H9 (cell line): ENCODE results near the gene SLC23A3. TPM values are rescaled to one million over a fixed set of nuclear protein-coding genes. Genes with fewer than 3 reads are reported as not detected.

Experiments
- DNase-seq: peaks from one replicate; pipeline ENCODE4 v3.0.0-alpha.2; 2017
- H2AFZ ChIP-seq: one replicate; pipeline ENCODE4 v1.6.1; 2013; ENCODE audit warnings: mild to moderate bottlenecking, low read length, control low read depth, moderate library complexity
- H2AK5ac ChIP-seq: 2 replicates; pipeline ENCODE4 v1.6.1; 2013; ENCODE audit warnings: low read length, control low read depth, mixed read lengths; ENCODE audit not compliant: insufficient read length
- H2BK120ac ChIP-seq: one replicate; pipeline ENCODE4 v1.6.1; 2013; ENCODE audit warnings: low read depth, mild to moderate bottlenecking, low read length, control low read depth, inconsistent platforms; ENCODE audit not compliant: poor library complexity, severe bottlenecking
- H2BK12ac ChIP-seq: 2 replicates; pipeline ENCODE4 v1.6.1; 2013; ENCODE audit warnings: low read length, control low read depth, mixed read lengths, low read depth; ENCODE audit not compliant: insufficient read length
- H2BK15ac ChIP-seq: 2 replicates; pipeline ENCODE4 v1.6.1; 2013; ENCODE audit warnings: low read depth, low read length, control low read depth
- H2BK20ac ChIP-seq: one replicate; pipeline ENCODE4 v1.6.1; 2013; ENCODE audit warnings: low read depth, mild to moderate bottlenecking, low read length, control low read depth, inconsistent platforms; ENCODE audit not compliant: poor library complexity, severe bottlenecking
- H2BK5ac ChIP-seq: 2 replicates; pipeline ENCODE4 v1.6.1; 2013; ENCODE audit warnings: low read length, control low read depth, mixed read lengths; ENCODE audit not compliant: insufficient read length
- H3K14ac ChIP-seq: 2 replicates; pipeline ENCODE4 v1.6.1; 2013; ENCODE audit warnings: low read length, control low read depth; ENCODE audit not compliant: insufficient read depth
- H3K18ac ChIP-seq: 2 replicates; pipeline ENCODE4 v1.6.1; 2013; ENCODE audit warnings: low read depth, mild to moderate bottlenecking, mixed read lengths, low read length, control low read depth; ENCODE audit not compliant: insufficient read length
- H3K23ac ChIP-seq: 2 replicates; pipeline ENCODE4 v1.6.1; 2013; ENCODE audit warnings: low read length, control low read depth, mixed read lengths, low read depth; ENCODE audit not compliant: insufficient read length
- H3K23me2 ChIP-seq: 2 replicates; pipeline ENCODE4 v1.6.1; 2013; ENCODE audit warnings: low read depth, mild to moderate bottlenecking, mixed read lengths, low read length, control low read depth; ENCODE audit not compliant: insufficient read length, poor library complexity, severe bottlenecking
- H3K27ac ChIP-seq: 2 replicates; pipeline ENCODE4 v1.5.1; 2013; ENCODE audit warnings: low read length, control low read depth, mixed read lengths, low read depth; ENCODE audit not compliant: insufficient read length
- H3K27me3 ChIP-seq: 2 replicates; pipeline ENCODE4 v1.6.1; 2013; ENCODE audit warnings: low read length, control low read depth, inconsistent platforms; ENCODE audit not compliant: insufficient read depth
- H3K4ac ChIP-seq: 2 replicates; pipeline ENCODE4 v1.6.1; 2013; ENCODE audit warnings: low read depth, mild to moderate bottlenecking, control low read depth, inconsistent platforms, low read length, moderate library complexity
- H3K4me1 ChIP-seq: 2 replicates; pipeline ENCODE4 v1.6.1; 2013; ENCODE audit warnings: low read length, control low read depth, inconsistent platforms; ENCODE audit not compliant: insufficient read depth
- H3K4me2 ChIP-seq: 2 replicates; pipeline ENCODE4 v1.6.1; 2013; ENCODE audit warnings: low read length, control low read depth, mixed read lengths; ENCODE audit not compliant: insufficient read length, insufficient read depth
- H3K56ac ChIP-seq: 2 replicates; pipeline ENCODE4 v1.6.1; 2013; ENCODE audit warnings: low read depth, mild to moderate bottlenecking, mixed read lengths, low read length, control low read depth; ENCODE audit not compliant: insufficient read length
- H3K79me1 ChIP-seq: 2 replicates; pipeline ENCODE4 v1.6.1; 2013; ENCODE audit warnings: low read depth, mild to moderate bottlenecking, moderate library complexity, low read length, control low read depth, inconsistent platforms; ENCODE audit not compliant: insufficient read depth, poor library complexity, severe bottlenecking
- H3K79me2 ChIP-seq: 2 replicates; pipeline ENCODE4 v1.6.1; 2013; ENCODE audit warnings: low read length, control low read depth, inconsistent platforms; ENCODE audit not compliant: insufficient read depth
- H3K9ac ChIP-seq: 2 replicates; pipeline ENCODE4 v1.6.1; 2013; ENCODE audit warnings: low read length, control low read depth, mixed read lengths; ENCODE audit not compliant: insufficient read length; ENCODE audit errors: extremely low read depth
- H3K9me3 ChIP-seq: one replicate; pipeline ENCODE4 v1.6.1; 2013; ENCODE audit warnings: low read depth, low read length, inconsistent platforms; ENCODE audit not compliant: control insufficient read depth
- H3T11ph ChIP-seq: one replicate; pipeline ENCODE4 v1.6.1; 2013; ENCODE audit warnings: mild to moderate bottlenecking, low read length, control low read depth, inconsistent platforms
- H4K20me1 ChIP-seq: one replicate; pipeline ENCODE4 v1.6.1; 2013; ENCODE audit not compliant: control insufficient read depth, insufficient read length, insufficient read depth
- H4K5ac ChIP-seq: 2 replicates; pipeline ENCODE4 v1.6.1; 2013; ENCODE audit warnings: low read depth, mild to moderate bottlenecking, mixed read lengths, low read length, control low read depth; ENCODE audit not compliant: insufficient read length
- H4K8ac ChIP-seq: replicated peaks from 2 replicates; pipeline ENCODE4 v1.6.1; 2013; ENCODE audit warnings: low read length, control low read depth, mixed read lengths, low read depth; ENCODE audit not compliant: insufficient read length
- H4K91ac ChIP-seq: 2 replicates; pipeline ENCODE4 v1.6.1; 2013; ENCODE audit warnings: low read depth, mild to moderate bottlenecking, moderate library complexity, mixed read lengths, low read length, control low read depth; ENCODE audit not compliant: insufficient read length
- H3K27ac Mint-ChIP-seq, 3 experiments: 2 replicates in 2 of 3; 3 replicates in 1 of 3; pipeline ENCODE4 v1.8.0; 2020 to 2021; ENCODE audit warnings: mixed read lengths in 3 of 3, mild to moderate bottlenecking in 1 of 3, moderate library complexity in 1 of 3
- H3K27me3 Mint-ChIP-seq: 2 replicates; pipeline ENCODE4 v1.8.0; 2021; ENCODE audit warnings: low read depth, mild to moderate bottlenecking, moderate library complexity, mixed read lengths
- H3K36me3 Mint-ChIP-seq, 3 experiments: 2 replicates in 2 of 3; 3 replicates in 1 of 3; pipeline ENCODE4 v1.8.0; 2020 to 2021; ENCODE audit warnings: low read depth in 3 of 3, mixed read lengths in 3 of 3; ENCODE audit not compliant: insufficient read depth in 1 of 3
- H3K4me1 Mint-ChIP-seq, 2 experiments: 2 replicates each; pipeline ENCODE4 v1.8.0; 2020; ENCODE audit warnings: mixed read lengths in 2 of 2
- H3K4me3 Mint-ChIP-seq, 2 experiments: 2 replicates in 1 of 2; 3 replicates in 1 of 2; pipeline ENCODE4 v1.8.0; 2020 to 2021; ENCODE audit warnings: mild to moderate bottlenecking in 2 of 2, mixed read lengths in 2 of 2, moderate library complexity in 1 of 2
- H3K9me3 Mint-ChIP-seq, 2 experiments: 2 replicates in 1 of 2; 3 replicates in 1 of 2; pipeline ENCODE4 v1.8.0; 2020; ENCODE audit warnings: mild to moderate bottlenecking in 2 of 2, mixed read lengths in 2 of 2, moderate library complexity in 1 of 2
- CTCF ChIP-seq: fragments of 200-600 bp; sonication (generic); conservative IDR thresholded peaks from 3 replicates; pipeline ENCODE4 v1.8.0; 2021; ENCODE audit warnings: antibody characterized with exemption, mild to moderate bottlenecking
- WGBS: extraction: QIAGEN DNeasy Blood & Tissue Kit; methylation state at CpG from one replicate; pipeline ENCODE4 v1.1.7; 2013; ENCODE audit warnings: missing lambda C conversion rate, low lambda C conversion rate, mixed read lengths; ENCODE audit not compliant: insufficient read length; ENCODE audit errors: extremely low coverage; 5-methylcytosine and 5-hydroxymethylcytosine counted together
- total RNA-seq: library from RNA; stranded (reverse); gene quantifications from 2 replicates; pipeline ENCODE4 v1.2.1, GENCODE V29; 2021

SLC23A3 gene
- total RNA-seq, 1 experiment from 2014 or later, result 1.2 TPM

GRCh38 chr2:219116776-219117646 is 52.8 kb downstream of the SLC23A3 start:
- no peak overlapping the region for H2BK12ac ChIP-seq
- no peak overlapping the region for H4K8ac ChIP-seq
- no peak overlapping the region for H2BK20ac ChIP-seq
- no peaks in the 10 kb centered on the region for H3K79me1 ChIP-seq
- Mint-ChIP-seq H3K36me3 (no peaks in the 10 kb centered on the region), H3K27ac (peak overlapping the region in 2 of 3 experiments; percentile 15 to 44; a peak in 2 of 7 replicates), H3K9me3 (no peaks in the 10 kb centered on the region), H3K27me3 (no peaks in the 10 kb centered on the region), H3K4me1 (peaks cover 4 to 13% of the 10 kb centered on the region in 2 experiments; a peak in 2 of 4 replicates), H3K4me3 (no peak overlapping the region)
- no peak overlapping the region for H2AK5ac ChIP-seq
- no peak overlapping the region for H2AFZ ChIP-seq
- no peak overlapping the region for H3K18ac ChIP-seq
- H3K4me1 ChIP-seq, result no peaks in the 10 kb centered on the region
- H3K23me2 ChIP-seq, result no peaks in the 10 kb centered on the region
- H2BK120ac ChIP-seq, result no peak overlapping the region
- no peak overlapping the region for H3K23ac ChIP-seq
- no peak overlapping the region for H3K27ac ChIP-seq
- no peak overlapping the region for H3K4ac ChIP-seq
- no peaks in the 10 kb centered on the region for H3K27me3 ChIP-seq
- no peak overlapping the region for H2BK5ac ChIP-seq
- no peak overlapping the region for H4K91ac ChIP-seq
- no CpG with 5 or more reads among the region's 8 CpGs for WGBS
- no peak overlapping the region for H3K14ac ChIP-seq
- no peak for TF ChIP-seq CTCF
- no peaks in the 10 kb centered on the region for H3K79me2 ChIP-seq
- H3K9me3 ChIP-seq, result no peaks in the 10 kb centered on the region
- no peak overlapping the region for H3K9ac ChIP-seq
- H3K56ac ChIP-seq, result no peak overlapping the region
- H4K20me1 ChIP-seq, result no peaks in the 10 kb centered on the region
- no peak for DNase-seq
- H4K5ac ChIP-seq, result no peak overlapping the region
- no peak overlapping the region for H3T11ph ChIP-seq
- no peak overlapping the region for H3K4me2 ChIP-seq
- no peak overlapping the region for H2BK15ac ChIP-seq
